ENCODE results near the gene ZNF142.

The ZNF142 gene

DNA sequence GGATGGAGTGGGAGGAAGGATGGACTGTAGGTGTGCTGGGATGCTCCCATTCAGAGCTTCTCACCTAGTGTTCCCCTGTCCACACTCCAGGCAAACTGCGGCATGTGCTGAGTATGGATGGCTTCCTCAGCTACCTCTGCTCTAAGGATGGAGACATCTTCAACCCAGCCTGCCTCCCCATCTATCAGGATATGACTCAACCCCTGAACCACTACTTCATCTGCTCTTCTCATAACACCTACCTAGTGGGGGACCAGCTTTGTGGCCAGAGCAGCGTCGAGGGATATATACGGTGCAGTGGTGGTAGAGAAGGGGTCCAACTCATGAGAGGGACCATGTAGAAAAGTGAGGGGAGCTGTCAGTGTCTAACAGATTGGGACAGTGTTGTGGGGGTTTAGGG is 31.5 kb downstream of the ZNF142 start:
- ChIA-PET CTCF (interaction anchor here (0.6 kb wide), 1 partner anchor 100 kb away, joined by 3 read pairs; no protein-coding TSS in a partner anchor), POLR2A (no interaction called here)
- DNase-seq (ENCODE audit: extremely low spot score), result no peak
- TF ChIP-seq ZNF384 (IDR thresholded peaks at IDR 0.05), result no peak
- no peak for TF ChIP-seq TARDBP (IDR thresholded peaks at IDR 0.05)
- no peak for TF ChIP-seq FOXK2 (IDR thresholded peaks at IDR 0.05)
- TF ChIP-seq NFRKB (IDR thresholded peaks at IDR 0.05), result no peak

- CTCF ChIA-PET, result no interaction called here
- DNase-seq (ENCODE audit: extremely low spot score), result no peak
- TF ChIP-seq ARNT (IDR thresholded peaks at IDR 0.05), result no peak
- TF ChIP-seq FOXK2 (IDR thresholded peaks at IDR 0.05), result no peak
- TF ChIP-seq SP1 (IDR thresholded peaks at IDR 0.05), result no peak
- TF ChIP-seq ELF4 (IDR thresholded peaks at IDR 0.05), result no peak
- TF ChIP-seq HDGF (IDR thresholded peaks at IDR 0.05; ENCODE audit: borderline replicate concordance), result no peak
- TF ChIP-seq NFRKB (IDR thresholded peaks at IDR 0.05), result no peak
- no peak for TF ChIP-seq PKNOX1 (IDR thresholded peaks at IDR 0.05)
- no peak for TF ChIP-seq CTBP1 (IDR thresholded peaks at IDR 0.05; ENCODE audit: borderline replicate concordance)
- TF ChIP-seq ZNF384 (IDR thresholded peaks at IDR 0.05), result no peak
- TF ChIP-seq FOXA1 (IDR thresholded peaks at IDR 0.05), result no peak
- POLR2A ChIA-PET, result no interaction called here
Measured at GRCh38 chr2:218626369-218626768, 33.1 kb downstream of the ZNF142 start.

- CTCF ChIA-PET, result no interaction called here
- POLR2A ChIA-PET, result interaction anchor here (1.2 kb wide), 1 partner anchor 16 kb away, joined by 3 read pairs; the partner anchor contains the start of gene PLCD4
- TF ChIP-seq BHLHE40 (IDR thresholded peaks at IDR 0.05; ENCODE audit: borderline replicate concordance) (no peak), ARNT (IDR thresholded peaks at IDR 0.05) (no peak), TARDBP (IDR thresholded peaks at IDR 0.05) (no peak), SP1 (IDR thresholded peaks at IDR 0.05) (no peak), HDGF (IDR thresholded peaks at IDR 0.05; ENCODE audit: borderline replicate concordance) (no peak), NFRKB (IDR thresholded peaks at IDR 0.05) (no peak), ZNF384 (IDR thresholded peaks at IDR 0.05) (no peak), L3MBTL2 (conservative IDR thresholded peaks at IDR 0.05) (no peak), SUZ12 (IDR thresholded peaks at IDR 0.05) (no peak), CTBP1 (IDR thresholded peaks at IDR 0.05; ENCODE audit: borderline replicate concordance) (no peak), LEF1 (IDR thresholded peaks at IDR 0.05; ENCODE audit: borderline replicate concordance) (no peak), FOXA1 (IDR thresholded peaks at IDR 0.05) (no peak), PKNOX1 (IDR thresholded peaks at IDR 0.05) (no peak), FOXM1 (IDR thresholded peaks at IDR 0.05; ENCODE audit: borderline replicate concordance) (no peak), ELF4 (IDR thresholded peaks at IDR 0.05) (no peak)
- no peak for DNase-seq (ENCODE audit: extremely low spot score)
Measured at GRCh38 chr2:218623366-218623705, 36.1 kb downstream of the ZNF142 start.

DNA sequence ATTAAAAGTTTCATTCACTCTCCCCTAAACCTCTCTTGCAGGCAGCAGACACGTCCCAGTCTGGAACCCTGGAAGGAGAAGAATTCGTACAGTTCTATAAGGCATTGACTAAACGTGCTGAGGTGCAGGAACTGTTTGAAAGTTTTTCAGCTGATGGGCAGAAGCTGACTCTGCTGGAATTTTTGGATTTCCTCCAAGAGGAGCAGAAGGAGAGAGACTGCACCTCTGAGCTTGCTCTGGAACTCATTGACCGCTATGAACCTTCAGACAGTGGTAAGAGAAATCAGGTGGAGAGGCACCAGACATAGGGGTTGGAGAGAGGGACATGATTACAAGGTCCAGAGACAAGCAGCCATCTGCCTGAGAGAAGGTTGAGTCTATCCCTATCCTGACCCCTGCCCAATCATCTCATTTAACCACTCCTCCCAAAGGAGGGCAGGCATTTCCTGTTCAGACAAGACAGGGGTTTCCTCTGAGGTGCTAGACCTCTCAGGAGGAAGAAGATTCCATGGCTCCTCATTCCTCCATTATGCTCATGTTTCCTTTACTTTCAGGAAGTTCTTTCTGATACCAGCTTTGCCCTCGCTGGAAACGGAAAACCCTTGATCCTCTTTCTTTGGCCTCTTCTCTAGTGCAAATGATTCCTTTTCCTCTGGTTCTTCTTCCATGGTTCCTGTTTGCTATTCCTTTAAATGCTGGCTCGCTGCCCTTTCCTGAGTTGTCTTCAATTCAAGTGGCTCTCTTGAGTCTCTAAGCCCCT is 36.6 kb downstream of the ZNF142 start:
- ChIA-PET POLR2A (interaction anchor here (1.2 kb wide), 1 partner anchor 15 kb away, joined by 3 read pairs; the partner anchor contains the start of gene PLCD4), CTCF (no interaction called here)
- TF ChIP-seq LEF1 (IDR thresholded peaks at IDR 0.05; ENCODE audit: borderline replicate concordance) (no peak), FOXK2 (IDR thresholded peaks at IDR 0.05) (no peak), FOXM1 (IDR thresholded peaks at IDR 0.05; ENCODE audit: borderline replicate concordance) (no peak), SUZ12 (IDR thresholded peaks at IDR 0.05) (no peak), BHLHE40 (IDR thresholded peaks at IDR 0.05; ENCODE audit: borderline replicate concordance) (no peak)
- DNase-seq (ENCODE audit: extremely low spot score), result no peak

- no peak for DNase-seq (ENCODE audit: extremely low spot score)
- POLR2A ChIA-PET, result no interaction called here
- CTCF ChIA-PET, result no interaction called here
- no peak for TF ChIP-seq SUZ12 (IDR thresholded peaks at IDR 0.05)
Measured at GRCh38 chr2:218621007-218621406, 38.4 kb downstream of the ZNF142 start.

DNA sequence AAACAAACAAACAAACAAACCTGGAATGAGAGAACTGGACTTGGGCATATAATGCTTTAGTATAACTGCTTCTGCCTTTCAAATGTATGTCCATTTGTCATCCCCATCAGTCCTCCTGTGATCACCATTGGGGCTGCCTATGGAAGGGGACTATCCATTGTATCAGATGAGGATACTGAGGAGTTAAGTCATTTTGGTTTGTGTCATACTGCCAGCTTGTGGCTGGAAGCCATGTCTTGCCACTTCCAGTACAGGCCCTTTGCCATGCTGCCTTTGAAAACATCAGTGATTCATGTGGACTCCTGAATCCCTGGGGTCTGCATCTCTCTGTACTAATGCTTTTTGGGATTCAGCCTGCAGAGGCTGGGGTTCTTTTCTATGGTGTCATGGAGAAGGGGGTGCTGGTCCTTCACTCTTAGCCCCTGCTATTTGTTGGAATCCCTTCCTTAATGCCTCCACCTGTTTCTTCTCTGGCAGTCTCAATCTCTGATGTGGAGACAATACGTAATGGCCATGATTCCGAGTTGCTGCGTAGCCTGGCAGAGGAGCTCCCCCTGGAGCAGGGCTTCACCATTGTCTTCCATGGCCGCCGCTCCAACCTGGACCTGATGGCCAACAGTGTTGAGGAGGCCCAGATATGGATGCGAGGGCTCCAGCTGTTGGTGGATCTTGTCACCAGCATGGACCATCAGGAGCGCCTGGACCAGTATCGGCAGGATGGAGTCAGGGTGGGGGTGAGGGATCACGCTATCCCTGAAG is 41.1 kb downstream of the ZNF142 start:
- ChIA-PET POLR2A (no interaction called here), CTCF (no interaction called here)
- no peak for DNase-seq (ENCODE audit: extremely low spot score)
- TF ChIP-seq CTBP1 (IDR thresholded peaks at IDR 0.05; ENCODE audit: borderline replicate concordance), result no peak
- no peak for TF ChIP-seq BHLHE40 (IDR thresholded peaks at IDR 0.05; ENCODE audit: borderline replicate concordance)
- no peak for TF ChIP-seq FOXA1 (IDR thresholded peaks at IDR 0.05)
- no peak for TF ChIP-seq FOXK2 (IDR thresholded peaks at IDR 0.05)
- TF ChIP-seq LEF1 (IDR thresholded peaks at IDR 0.05; ENCODE audit: borderline replicate concordance), result no peak
- no peak for TF ChIP-seq TARDBP (IDR thresholded peaks at IDR 0.05)
- no peak for TF ChIP-seq ELF4 (IDR thresholded peaks at IDR 0.05)
- TF ChIP-seq SUZ12 (IDR thresholded peaks at IDR 0.05), result no peak
- no peak for TF ChIP-seq PKNOX1 (IDR thresholded peaks at IDR 0.05)
- no peak for TF ChIP-seq NFRKB (IDR thresholded peaks at IDR 0.05)
- no peak for TF ChIP-seq FOXM1 (IDR thresholded peaks at IDR 0.05; ENCODE audit: borderline replicate concordance)
- TF ChIP-seq ARNT (IDR thresholded peaks at IDR 0.05), result no peak
